Caco-2 (cell line): ENCODE measurements around the gene CBFA2T2. TPM values are rescaled to one million over a fixed set of nuclear protein-coding genes. Genes with fewer than 3 reads are reported as not detected.

Experiments
- BruUV-seq: library from RNA; stranded (reverse); fragments of 400-500 nt; replicated peaks from 2 replicates; lab custom pipeline; 2021; lab: Mats Ljungman, UMichigan
- CTCF ChIA-PET: fragments of 300-600 bp; sonication (Branson Sonifier 250); formaldehyde crosslinking; loops from one replicate; lab custom pipeline; 2022; ENCODE audit warnings: antibody characterized with exemption; lab: Charles Lee
- POLR2A ChIA-PET: fragments of 300-600 bp; sonication (Branson Sonifier 250); formaldehyde crosslinking; loops from one replicate; lab custom pipeline; 2022; ENCODE audit warnings: antibody characterized with exemption; lab: Charles Lee
- DNase-seq, 2 experiments: peaks; one replicate each; pipeline versions ENCODE4 v3.0.0 to v3.0.0-alpha.2; 2020 to 2022
- H3K27me3 ChIP-seq: replicated peaks from 2 replicates; pipeline ENCODE4 v1.6.0; 2011; ENCODE audit warnings: low read length; ENCODE audit not compliant: control insufficient read depth, insufficient read depth
- H3K36me3 ChIP-seq: 2 replicates; pipeline ENCODE4 v1.5.1; 2011; ENCODE audit warnings: low read length; ENCODE audit not compliant: control insufficient read depth, insufficient read depth
- H3K4me1 ChIP-seq: fragments of 250-450 bp; sonication (Bioruptor Pico); 2 replicates; pipeline ENCODE4 v1.5.1; 2020; ENCODE audit warnings: mild to moderate bottlenecking
- H3K4me3 ChIP-seq: 2 replicates; pipeline ENCODE4 v1.5.1; 2011; ENCODE audit warnings: low read depth, mild to moderate bottlenecking, control low read depth, low read length
- H3K9me3 ChIP-seq: fragments of 250-450 bp; sonication (Bioruptor Pico); 2 replicates; pipeline ENCODE4 v1.5.1; 2020; ENCODE audit warnings: mild to moderate bottlenecking, moderate library complexity
- H3K27ac Mint-ChIP-seq: one replicate; pipeline ENCODE4 v1.8.0; 2022; ENCODE audit warnings: mixed read lengths; ENCODE audit not compliant: unreplicated experiment
- H3K27me3 Mint-ChIP-seq: one replicate; pipeline ENCODE4 v1.8.0; 2022; ENCODE audit warnings: mixed read lengths; ENCODE audit not compliant: insufficient read depth, unreplicated experiment
- H3K36me3 Mint-ChIP-seq: one replicate; pipeline ENCODE4 v1.8.0; 2022; ENCODE audit warnings: mild to moderate bottlenecking, mixed read lengths; ENCODE audit not compliant: insufficient read depth, unreplicated experiment
- H3K4me1 Mint-ChIP-seq: one replicate; pipeline ENCODE4 v1.8.0; 2022; ENCODE audit warnings: low read depth, mixed read lengths; ENCODE audit not compliant: unreplicated experiment
- H3K4me3 Mint-ChIP-seq: one replicate; pipeline ENCODE4 v1.8.0; 2022; ENCODE audit warnings: mild to moderate bottlenecking, moderate library complexity, mixed read lengths; ENCODE audit not compliant: unreplicated experiment
- H3K9me3 Mint-ChIP-seq: one replicate; pipeline ENCODE4 v1.8.0; 2022; ENCODE audit warnings: mixed read lengths; ENCODE audit not compliant: unreplicated experiment
- CTCF ChIP-seq, 2 experiments: fragments of 200-600 bp in 1 of 2; IDR thresholded peaks; 1 replicate in 1 of 2; 2 replicates in 1 of 2; pipeline versions ENCODE4 v1.5.1 to v1.8.0; 2011 to 2022; ENCODE audit warnings: antibody characterized with exemption in 1 of 2, control low read depth in 1 of 2, inconsistent platforms in 1 of 2, low read depth in 1 of 2, low read length in 1 of 2, mild to moderate bottlenecking in 1 of 2, moderate library complexity in 1 of 2; ENCODE audit not compliant: insufficient read depth in 1 of 2, severe bottlenecking in 1 of 2, unreplicated experiment in 1 of 2
- intact Hi-C: fragments of 100-400 bp; cut with micrococcal nuclease; formaldehyde crosslinking; loops from one replicate; pipeline ENCODE4 v1.10.0; 2022; ENCODE audit not compliant: unreplicated experiment
- total RNA-seq: library from RNA; stranded (reverse); gene quantifications from 2 replicates; pipeline ENCODE4 v1.2.3, GENCODE V29; 2022

The CBFA2T2 gene
- total RNA-seq, 1 experiment from 2014 or later = 30.6 TPM

GRCh38 chr20:33470866-33471265, 19.0 kb upstream of the CBFA2T2 start:
- Mint-ChIP-seq H3K4me3 (no peak overlapping the region), H3K36me3 (no peaks in the 10 kb centered on the region), H3K27me3 (no peaks in the 10 kb centered on the region), H3K9me3 (no peaks in the 10 kb centered on the region), H3K4me1 (no peaks in the 10 kb centered on the region), H3K27ac (no peak overlapping the region)
- intact Hi-C loops = loop anchor here (2.0 kb wide), 1 partner anchor 18 kb away; no protein-coding TSS in a partner anchor
- ChIA-PET POLR2A (interaction anchor here (1.3 kb wide), 1 partner anchor 19 kb away, joined by 12 read pairs; the partner anchor contains the start of gene CBFA2T2), CTCF (interaction anchor here (1.2 kb wide), 1 partner anchor 19 kb away, joined by 6 read pairs; the partner anchor contains the start of gene CBFA2T2)
- Histone ChIP-seq H3K9me3 (no peaks in the 10 kb centered on the region), H3K4me3 (no peak overlapping the region), H3K36me3 (no peaks in the 10 kb centered on the region), H3K27me3 (no peaks in the 10 kb centered on the region), H3K4me1 (no peaks in the 10 kb centered on the region; the same call in 1 of the 2 replicates)
- TF ChIP-seq CTCF (IDR thresholded peaks at IDR 0.05; ENCODE audit: insufficient read depth in 1 of 2, low read depth in 1 of 2, low read length in 1 of 2, severe bottlenecking in 1 of 2, unreplicated experiment in 1 of 2) = no peak
- no TSS peak for BruUV-seq
- DNase-seq = no peak

GRCh38 chr20:33472868-33473435, 16.9 kb upstream of the CBFA2T2 start:
- Histone ChIP-seq H3K4me1 (peaks cover 9% of the 10 kb centered on the region), H3K9me3 (no peaks in the 10 kb centered on the region), H3K27me3 (no peaks in the 10 kb centered on the region), H3K4me3 (no peak overlapping the region), H3K36me3 (no peaks in the 10 kb centered on the region)
- no TSS peak for BruUV-seq
- Mint-ChIP-seq H3K4me1 (peaks cover 8% of the 10 kb centered on the region), H3K9me3 (no peaks in the 10 kb centered on the region), H3K27ac (no peak overlapping the region), H3K4me3 (no peak overlapping the region), H3K36me3 (no peaks in the 10 kb centered on the region), H3K27me3 (no peaks in the 10 kb centered on the region)
- no peak for DNase-seq
- ChIA-PET POLR2A (interaction anchor here (0.9 kb wide), 1 partner anchor 17 kb away, joined by 3 read pairs; the partner anchor contains the start of gene CBFA2T2), CTCF (interaction anchor here (1.6 to 2.3 kb wide), 2 partner anchors 15 to 17 kb away, joined by 3 to 5 read pairs; partner anchors contain the start of gene CBFA2T2)
- TF ChIP-seq CTCF (IDR thresholded peaks at IDR 0.05; ENCODE audit: insufficient read depth in 1 of 2, low read depth in 1 of 2, low read length in 1 of 2, severe bottlenecking in 1 of 2, unreplicated experiment in 1 of 2) = no peak
- intact Hi-C loops = no loop called here

GRCh38 chr20:33474097-33474873, 15.6 kb upstream of the CBFA2T2 start:
- Mint-ChIP-seq H3K27ac (no peak overlapping the region), H3K27me3 (no peaks in the 10 kb centered on the region), H3K4me3 (no peak overlapping the region), H3K9me3 (no peaks in the 10 kb centered on the region), H3K36me3 (no peaks in the 10 kb centered on the region), H3K4me1 (peaks cover 12% of the 10 kb centered on the region)
- TF ChIP-seq CTCF (IDR thresholded peaks at IDR 0.05; ENCODE audit: insufficient read depth in 1 of 2, low read depth in 1 of 2, low read length in 1 of 2, severe bottlenecking in 1 of 2, unreplicated experiment in 1 of 2) = no peak
- intact Hi-C loops = no loop called here
- Histone ChIP-seq H3K36me3 (no peaks in the 10 kb centered on the region), H3K9me3 (no peaks in the 10 kb centered on the region), H3K27me3 (no peaks in the 10 kb centered on the region), H3K4me1 (peaks cover 9% of the 10 kb centered on the region), H3K4me3 (no peak overlapping the region)
- ChIA-PET CTCF (interaction anchor here (0.6 to 2.3 kb wide), 3 partner anchors 15 to 211 kb away, joined by 3 to 5 read pairs (median 4); partner anchors contain the start of gene CBFA2T2), POLR2A (interaction anchor here (1.6 to 2.0 kb wide), 2 partner anchors 16 to 193 kb away, joined by 5 to 17 read pairs; partner anchors contain the start of genes ACTL10 and CBFA2T2)
- no TSS peak for BruUV-seq
- no peak for DNase-seq
